Measurements from ENCODE around the gene KCNIP4.
"Not testable (repeated sequence)": the region's sequence is repeated elsewhere in the genome, so short reads cannot be mapped to it uniquely, and the experiment has no call there.

Gene KCNIP4

DNA sequence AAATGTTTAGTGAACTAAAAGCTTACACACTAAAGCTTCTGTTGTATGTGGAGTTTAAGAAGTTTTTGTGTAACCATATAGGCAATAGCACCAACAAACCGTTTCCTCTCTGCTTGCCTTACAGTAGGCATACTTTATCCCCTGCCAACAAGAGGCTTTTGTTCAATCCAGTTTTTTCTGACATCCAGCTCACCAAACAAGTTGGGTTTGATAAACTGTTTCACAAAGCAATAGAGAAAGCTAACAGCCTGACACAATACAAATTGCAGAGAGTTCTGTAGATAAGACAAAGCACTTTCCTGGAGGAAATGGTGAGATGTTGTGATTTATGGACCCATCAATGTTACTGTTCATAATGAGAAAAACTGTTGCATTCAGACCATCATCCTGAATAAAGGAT lies 1194.5 kb downstream of the KCNIP4 start:
- DNase-seq (ENCODE audit: low spot score), result no peak
- no peak for ATAC-seq (ENCODE audit: low read depth)
- Histone ChIP-seq H3K36me3 (ENCODE audit: low read depth) (0 out of 2 replicates have a peak, but pooled peaks cover 4% of the 10 kb centered on the region), H3K27ac (ENCODE audit: poor library complexity, severe bottlenecking) (no peak overlapping the region), H3K9me3 (ENCODE audit: severe bottlenecking) (no peaks in the 10 kb centered on the region), H3K27me3 (ENCODE audit: insufficient read depth, poor library complexity, severe bottlenecking) (no peaks in the 10 kb centered on the region), H3K4me3 (ENCODE audit: severe bottlenecking) (no peak overlapping the region), H3K4me1 (ENCODE audit: insufficient read depth, poor library complexity, severe bottlenecking) (no peaks in the 10 kb centered on the region)
- TF ChIP-seq, protein P1, sequence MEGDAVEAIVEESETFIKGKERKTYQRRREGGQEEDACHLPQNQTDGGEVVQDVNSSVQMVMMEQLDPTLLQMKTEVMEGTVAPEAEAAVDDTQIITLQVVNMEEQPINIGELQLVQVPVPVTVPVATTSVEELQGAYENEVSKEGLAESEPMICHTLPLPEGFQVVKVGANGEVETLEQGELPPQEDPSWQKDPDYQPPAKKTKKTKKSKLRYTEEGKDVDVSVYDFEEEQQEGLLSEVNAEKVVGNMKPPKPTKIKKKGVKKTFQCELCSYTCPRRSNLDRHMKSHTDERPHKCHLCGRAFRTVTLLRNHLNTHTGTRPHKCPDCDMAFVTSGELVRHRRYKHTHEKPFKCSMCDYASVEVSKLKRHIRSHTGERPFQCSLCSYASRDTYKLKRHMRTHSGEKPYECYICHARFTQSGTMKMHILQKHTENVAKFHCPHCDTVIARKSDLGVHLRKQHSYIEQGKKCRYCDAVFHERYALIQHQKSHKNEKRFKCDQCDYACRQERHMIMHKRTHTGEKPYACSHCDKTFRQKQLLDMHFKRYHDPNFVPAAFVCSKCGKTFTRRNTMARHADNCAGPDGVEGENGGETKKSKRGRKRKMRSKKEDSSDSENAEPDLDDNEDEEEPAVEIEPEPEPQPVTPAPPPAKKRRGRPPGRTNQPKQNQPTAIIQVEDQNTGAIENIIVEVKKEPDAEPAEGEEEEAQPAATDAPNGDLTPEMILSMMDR (IDR thresholded peaks at IDR 0.05; ENCODE audit: poor library complexity, severe bottlenecking), result no peak

GRCh38 chr4:20752641-20753040 lies 1195.9 kb downstream of the KCNIP4 start:
- ATAC-seq (ENCODE audit: low read depth) (no peak), DNase-seq (ENCODE audit: low spot score) (no peak)
- H3K4me1 ChIP-seq (ENCODE audit: insufficient read depth, poor library complexity, severe bottlenecking), result no peaks in the 10 kb centered on the region
- H3K9me3 ChIP-seq (ENCODE audit: severe bottlenecking), result no peaks in the 10 kb centered on the region
- H3K27me3 ChIP-seq (ENCODE audit: insufficient read depth, poor library complexity, severe bottlenecking), result no peaks in the 10 kb centered on the region
- TF ChIP-seq, protein P1 (IDR thresholded peaks at IDR 0.05; ENCODE audit: poor library complexity, severe bottlenecking), result no peak
- no peak overlapping the region for H3K4me3 ChIP-seq (ENCODE audit: severe bottlenecking)
- no peak overlapping the region for H3K27ac ChIP-seq (ENCODE audit: poor library complexity, severe bottlenecking)
- 0 out of 2 replicates have a peak, but pooled peaks cover 4% of the 10 kb centered on the region for H3K36me3 ChIP-seq (ENCODE audit: low read depth)

GRCh38 chr4:20746000-20746399 lies 1202.6 kb downstream of the KCNIP4 start:
- H3K27ac ChIP-seq (ENCODE audit: poor library complexity, severe bottlenecking); H3K27me3 ChIP-seq (ENCODE audit: insufficient read depth, poor library complexity, severe bottlenecking); ATAC-seq (ENCODE audit: low read depth); DNase-seq (ENCODE audit: low spot score); H3K4me1 ChIP-seq (ENCODE audit: insufficient read depth, poor library complexity, severe bottlenecking); H3K36me3 ChIP-seq (ENCODE audit: low read depth); H3K4me3 ChIP-seq (ENCODE audit: severe bottlenecking); H3K9me3 ChIP-seq (ENCODE audit: severe bottlenecking): not testable (repeated sequence)

- H3K27ac ChIP-seq (ENCODE audit: poor library complexity, severe bottlenecking), result no peak overlapping the region
- ATAC-seq (ENCODE audit: low read depth) (no peak), DNase-seq (ENCODE audit: low spot score) (no peak)
- no peaks in the 10 kb centered on the region for H3K27me3 ChIP-seq (ENCODE audit: insufficient read depth, poor library complexity, severe bottlenecking)
- TF ChIP-seq, protein P1 (IDR thresholded peaks at IDR 0.05; ENCODE audit: poor library complexity, severe bottlenecking), result no peak
- peaks cover 23% of the 10 kb centered on the region for H3K36me3 ChIP-seq (ENCODE audit: low read depth)
- H3K4me1 ChIP-seq (ENCODE audit: insufficient read depth, poor library complexity, severe bottlenecking), result no peaks in the 10 kb centered on the region
- H3K9me3 ChIP-seq (ENCODE audit: severe bottlenecking), result peaks cover 2% of the 10 kb centered on the region
- H3K4me3 ChIP-seq (ENCODE audit: severe bottlenecking), result no peak overlapping the region
Observed at GRCh38 chr4:20735931-20736330, 1212.6 kb downstream of the KCNIP4 start.

DNA sequence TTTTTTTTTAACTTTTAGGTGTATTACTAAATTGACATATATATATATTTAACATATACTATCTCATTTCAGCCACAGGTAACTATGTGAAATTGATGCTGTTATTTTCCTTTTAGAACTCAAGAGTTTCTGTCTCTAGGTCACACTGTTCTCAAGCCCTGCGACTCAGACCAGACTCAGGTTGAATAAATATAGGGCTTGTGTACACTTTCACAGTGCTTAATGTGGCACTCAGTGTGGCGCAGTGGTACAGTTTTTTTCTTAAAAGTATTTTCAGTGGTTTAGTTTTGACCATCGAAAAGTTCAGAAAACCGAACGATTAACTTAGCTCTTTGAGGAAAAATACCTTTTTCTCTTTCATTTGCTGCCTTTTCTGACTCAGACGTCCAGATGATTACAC lies 1223.7 kb downstream of the KCNIP4 start:
- no peaks in the 10 kb centered on the region for H3K9me3 ChIP-seq (ENCODE audit: severe bottlenecking)
- peaks cover 71% of the 10 kb centered on the region for H3K36me3 ChIP-seq (ENCODE audit: low read depth)
- H3K27me3 ChIP-seq (ENCODE audit: insufficient read depth, poor library complexity, severe bottlenecking), result no peaks in the 10 kb centered on the region
- H3K27ac ChIP-seq (ENCODE audit: poor library complexity, severe bottlenecking), result no peak overlapping the region
- DNase-seq (ENCODE audit: low spot score) (no peak), ATAC-seq (ENCODE audit: low read depth) (no peak)
- no peaks in the 10 kb centered on the region for H3K4me1 ChIP-seq (ENCODE audit: insufficient read depth, poor library complexity, severe bottlenecking)
- TF ChIP-seq, protein P1 (IDR thresholded peaks at IDR 0.05; ENCODE audit: poor library complexity, severe bottlenecking), result no peak
- no peak overlapping the region for H3K4me3 ChIP-seq (ENCODE audit: severe bottlenecking)
